ENCODE data around the gene ARHGAP24. TPM values are rescaled to one million over a fixed set of nuclear protein-coding genes. Genes with fewer than 3 reads are reported as not detected.

The ARHGAP24 gene
- total RNA-seq, 2 donors from 2014 or later: 66.8 to 85.6 TPM

GRCh38 chr4:85940151-85940550 is 465.2 kb downstream of the ARHGAP24 start:
- Histone ChIP-seq H3K36me3 (ENCODE audit: control insufficient read depth, insufficient read depth, low read length) (peaks cover 23% of the 10 kb centered on the region), H3K9me3 (ENCODE audit: control insufficient read depth, low read length) (no peaks in the 10 kb centered on the region), H3K27ac (ENCODE audit: low read depth, low read length) (no peak overlapping the region), H3K27me3 (ENCODE audit: control insufficient read depth, insufficient read depth, low read length, poor library complexity, severe bottlenecking) (no peaks in the 10 kb centered on the region), H3K4me3 (ENCODE audit: low read length) (no peak overlapping the region), H3K9ac (ENCODE audit: extremely low read depth, low read length, poor library complexity, severe bottlenecking) (no peak overlapping the region), H3K4me1 (ENCODE audit: control insufficient read depth, insufficient read depth, low read length) (no peaks in the 10 kb centered on the region)
- TF ChIP-seq CTCF (conservative IDR thresholded peaks at IDR 0.05): no peak
- H3K4me3 Mint-ChIP-seq: no peak overlapping the region
- peaks cover 30% of the 10 kb centered on the region for H3K36me3 Mint-ChIP-seq (ENCODE audit: low read depth)
- no peak for DNase-seq
- no peaks in the 10 kb centered on the region for H3K9me3 Mint-ChIP-seq
- H3K27ac Mint-ChIP-seq: no peak overlapping the region
- no peaks in the 10 kb centered on the region for H3K27me3 Mint-ChIP-seq (ENCODE audit: insufficient read depth)
- H3K4me1 Mint-ChIP-seq: no peaks in the 10 kb centered on the region

GRCh38 chr4:85942107-85942506 is 467.2 kb downstream of the ARHGAP24 start:
- H3K27ac Mint-ChIP-seq: no peak overlapping the region
- H3K4me1 ChIP-seq (ENCODE audit: control insufficient read depth, insufficient read depth, low read length): no peaks in the 10 kb centered on the region
- H3K9me3 ChIP-seq (ENCODE audit: control insufficient read depth, low read length): no peaks in the 10 kb centered on the region
- no peak for TF ChIP-seq CTCF (conservative IDR thresholded peaks at IDR 0.05)
- peaks cover 4% of the 10 kb centered on the region for H3K4me1 Mint-ChIP-seq
- no peaks in the 10 kb centered on the region for H3K9me3 Mint-ChIP-seq
- H3K4me3 Mint-ChIP-seq: no peak overlapping the region
- H3K27ac ChIP-seq (ENCODE audit: low read depth, low read length): no peak overlapping the region
- DNase-seq: no peak
- H3K27me3 ChIP-seq (ENCODE audit: control insufficient read depth, insufficient read depth, low read length, poor library complexity, severe bottlenecking): no peaks in the 10 kb centered on the region
- WGBS, 2 experiments (ENCODE audit: insufficient coverage in 1 of 2, insufficient read length in 1 of 2): 89 to 93% methylated on average over 5 of the region's 5 CpGs
- peaks cover 26% of the 10 kb centered on the region for H3K36me3 ChIP-seq (ENCODE audit: control insufficient read depth, insufficient read depth, low read length)
- no peak overlapping the region for H3K9ac ChIP-seq (ENCODE audit: extremely low read depth, low read length, poor library complexity, severe bottlenecking)
- H3K4me3 ChIP-seq (ENCODE audit: low read length): no peak overlapping the region
- H3K36me3 Mint-ChIP-seq (ENCODE audit: low read depth): peaks cover 39% of the 10 kb centered on the region
- no peaks in the 10 kb centered on the region for H3K27me3 Mint-ChIP-seq (ENCODE audit: insufficient read depth)

- Mint-ChIP-seq H3K9me3 (no peaks in the 10 kb centered on the region), H3K4me3 (no peak overlapping the region), H3K4me1 (peaks cover 8% of the 10 kb centered on the region), H3K36me3 (ENCODE audit: low read depth) (peaks cover 61% of the 10 kb centered on the region), H3K27me3 (ENCODE audit: insufficient read depth) (no peaks in the 10 kb centered on the region), H3K27ac (no peak overlapping the region)
- peaks cover 29% of the 10 kb centered on the region for H3K36me3 ChIP-seq (ENCODE audit: control insufficient read depth, insufficient read depth, low read length)
- H3K9me3 ChIP-seq (ENCODE audit: control insufficient read depth, low read length): no peaks in the 10 kb centered on the region
- no peak overlapping the region for H3K4me3 ChIP-seq (ENCODE audit: low read length)
- H3K9ac ChIP-seq (ENCODE audit: extremely low read depth, low read length, poor library complexity, severe bottlenecking): no peak overlapping the region
- H3K27ac ChIP-seq (ENCODE audit: low read depth, low read length): no peak overlapping the region
- H3K4me1 ChIP-seq (ENCODE audit: control insufficient read depth, insufficient read depth, low read length): no peaks in the 10 kb centered on the region
- TF ChIP-seq CTCF (conservative IDR thresholded peaks at IDR 0.05): no peak
- no peaks in the 10 kb centered on the region for H3K27me3 ChIP-seq (ENCODE audit: control insufficient read depth, insufficient read depth, low read length, poor library complexity, severe bottlenecking)
- no peak for DNase-seq
These were observed 471.9 kb downstream of the ARHGAP24 start for GRCh38 chr4:85946821-85947220.

All from endodermal cell (in vitro differentiated cells).